Activated CD4-positive, alpha-beta T cell treated with anti-CD3 and anti-CD28 coated beads, Interleukin-2, amount 50 U/mL, for 16 hours (primary cell): ENCODE results near the gene STK24.

Experiments used
- DNase-seq: peaks from one replicate; pipeline ENCODE4 v3.0.0-alpha.2; 2020

Gene STK24

GRCh38 chr13:98399756-98400155 is 177.2 kb downstream of the STK24 start:
- no peak for DNase-seq

GRCh38 chr13:98398581-98398980 is 178.3 kb downstream of the STK24 start:
- no peak for DNase-seq

- DNase-seq: no peak
Observed at GRCh38 chr13:98397861-98398260, 179.0 kb downstream of the STK24 start.

GRCh38 chr13:98397221-98397620 is 179.7 kb downstream of the STK24 start:
- DNase-seq: no peak

GRCh38 chr13:98396071-98396710 is 180.7 kb downstream of the STK24 start:
- DNase-seq: no peak
